GM21825 (cell line): ENCODE measurements around the gene CAMSAP1.

Experiments
- ATAC-seq: cut with Tn5 transposase; IDR thresholded peaks from one replicate; pipeline ENCODE4 v1.9.1; 2021; ENCODE audit warnings: mild to moderate bottlenecking, moderate library complexity; ENCODE audit not compliant: unreplicated experiment

Gene CAMSAP1

DNA sequence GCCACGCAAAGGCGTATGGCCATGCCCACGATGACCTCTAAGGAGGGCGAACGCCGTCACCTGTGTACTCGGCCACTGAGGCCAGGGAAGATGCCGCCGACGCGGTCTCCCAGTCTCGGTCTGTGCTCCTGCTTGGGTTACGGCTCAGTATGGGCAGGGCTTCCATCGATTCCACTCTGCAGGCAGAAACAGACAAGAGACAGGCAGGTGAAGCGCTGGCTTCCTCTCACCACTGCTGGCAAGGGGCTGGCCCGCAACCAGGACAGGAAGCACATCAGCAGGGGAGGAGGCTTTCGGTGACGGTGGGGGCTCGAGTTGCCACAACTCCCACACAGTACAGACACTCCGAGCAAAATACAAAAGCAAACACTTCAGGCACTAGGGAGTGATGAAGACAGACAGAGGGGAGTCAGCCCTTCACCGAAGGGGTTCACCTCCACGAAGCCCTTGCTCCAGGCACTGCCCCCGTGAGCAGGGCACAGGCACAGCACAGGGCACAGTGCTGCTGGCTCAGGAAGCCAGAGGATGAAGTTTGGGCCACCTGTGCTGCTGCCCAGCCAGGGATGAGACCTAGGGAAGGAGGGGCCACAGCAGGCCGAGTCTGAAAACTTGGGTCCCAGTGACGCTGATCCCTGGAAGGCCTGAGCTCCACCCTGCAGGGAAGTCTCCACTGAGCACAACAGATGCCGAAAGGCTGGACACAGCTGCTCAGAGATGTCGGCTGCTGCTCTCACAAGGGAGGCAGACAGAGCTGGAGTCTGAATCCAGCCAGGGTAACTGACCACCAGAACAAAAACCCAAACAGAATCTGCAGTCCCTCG lies 91.3 kb downstream of the CAMSAP1 start:
- ATAC-seq, result no peak

DNA sequence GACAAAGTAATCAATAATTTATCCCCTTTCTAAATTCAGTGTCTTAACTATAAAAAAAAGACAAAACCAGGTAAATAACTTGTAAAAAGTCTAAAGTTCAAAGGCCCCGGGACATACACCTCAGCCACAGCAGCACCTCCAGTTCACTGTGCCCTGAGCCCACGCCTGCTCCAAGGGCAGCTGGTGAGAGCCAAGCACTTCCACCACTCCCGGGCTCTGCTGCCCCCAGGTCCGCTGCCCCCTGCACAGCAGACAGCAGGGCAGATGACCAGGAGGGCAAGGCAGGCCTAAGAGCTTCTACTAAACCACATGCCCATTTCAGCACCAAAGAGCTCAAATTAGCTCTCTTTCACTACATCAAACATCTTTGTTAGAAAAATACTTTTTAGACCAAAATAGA lies 91.9 kb downstream of the CAMSAP1 start:
- ATAC-seq, result no peak

DNA sequence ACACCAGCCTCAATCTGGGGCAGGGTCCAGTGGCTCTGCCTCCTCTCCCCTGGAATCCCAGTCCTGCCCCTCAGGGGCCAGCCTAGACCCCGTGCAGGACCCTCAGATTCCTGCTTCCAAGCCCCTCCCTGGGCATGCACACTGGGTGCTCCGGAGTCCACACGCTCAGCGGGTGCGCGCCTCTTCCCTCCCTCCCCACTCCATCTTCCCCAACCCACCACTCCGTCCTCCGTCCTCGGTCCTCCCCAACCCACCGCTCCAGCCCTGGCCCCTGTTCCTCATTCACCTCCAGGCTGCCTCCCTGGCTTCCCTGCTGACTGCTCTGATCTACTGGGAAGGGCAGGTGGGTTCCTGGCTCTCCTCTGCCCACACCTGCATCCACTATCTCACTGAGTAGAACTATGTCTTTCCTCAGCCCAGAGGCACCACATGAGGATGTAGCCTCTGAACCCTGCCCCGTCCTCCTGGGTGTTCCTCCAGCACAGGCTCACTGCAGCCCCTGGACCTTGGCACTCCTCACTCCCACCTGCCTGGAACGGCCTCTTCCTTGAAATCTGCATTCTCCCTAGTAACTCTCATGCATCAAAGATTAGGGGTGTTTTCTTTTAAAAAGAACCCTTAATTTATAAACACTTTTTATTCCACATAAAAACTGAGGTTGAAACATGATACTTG lies 92.8 kb downstream of the CAMSAP1 start:
- no peak for ATAC-seq

- no peak for ATAC-seq
These were observed 93.6 kb downstream of the CAMSAP1 start for GRCh38 chr9:135813671-135814290.

GRCh38 chr9:135812961-135813360 lies 94.4 kb downstream of the CAMSAP1 start:
- no peak for ATAC-seq

DNA sequence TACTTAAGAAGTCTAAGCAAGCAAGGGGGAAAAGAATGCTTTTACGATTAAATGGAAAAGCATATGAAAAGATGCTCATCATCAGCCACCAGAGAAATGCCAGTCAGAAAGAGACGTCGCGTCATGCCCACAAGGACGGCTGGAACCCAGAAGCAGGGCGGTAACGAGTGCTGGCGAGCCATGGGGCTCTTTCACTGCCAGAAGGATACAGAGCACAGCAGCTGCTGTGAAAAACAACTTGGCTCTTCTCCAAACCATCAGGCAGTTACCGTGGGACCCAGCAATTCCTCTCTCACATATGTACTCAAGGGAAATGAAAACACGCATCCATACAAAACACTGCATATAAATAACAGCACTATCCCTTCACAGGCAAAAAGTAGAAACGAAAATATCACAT lies 95.5 kb downstream of the CAMSAP1 start:
- ATAC-seq, result no peak

- ATAC-seq, result no peak
These were observed 96.4 kb downstream of the CAMSAP1 start for GRCh38 chr9:135810806-135811575.

DNA sequence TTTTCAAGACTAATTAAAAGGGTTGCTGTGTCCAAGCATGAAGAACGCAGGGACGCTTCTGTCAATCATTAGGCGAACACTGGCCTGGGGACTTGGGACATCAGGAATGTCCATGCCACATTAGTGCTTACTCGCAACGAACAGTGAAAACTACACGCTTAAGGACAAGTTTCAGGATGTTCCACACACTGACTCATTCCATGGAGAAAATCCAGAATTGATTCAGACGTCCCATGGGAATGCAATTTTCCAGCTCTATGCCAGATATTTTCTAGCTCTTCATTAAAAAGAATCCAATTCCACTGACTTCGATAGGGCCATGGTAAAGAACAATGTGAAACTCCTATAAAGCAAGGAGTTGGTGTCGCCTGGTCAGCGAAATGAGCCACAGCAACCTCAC lies 98.2 kb downstream of the CAMSAP1 start:
- no peak for ATAC-seq

- ATAC-seq, result no peak
These were observed 101.8 kb downstream of the CAMSAP1 start for GRCh38 chr9:135805422-135806022.

GRCh38 chr9:135804581-135805421 lies 102.5 kb downstream of the CAMSAP1 start:
- no peak for ATAC-seq

- no peak for ATAC-seq
These were observed 103.9 kb downstream of the CAMSAP1 start for GRCh38 chr9:135803441-135803840.

DNA sequence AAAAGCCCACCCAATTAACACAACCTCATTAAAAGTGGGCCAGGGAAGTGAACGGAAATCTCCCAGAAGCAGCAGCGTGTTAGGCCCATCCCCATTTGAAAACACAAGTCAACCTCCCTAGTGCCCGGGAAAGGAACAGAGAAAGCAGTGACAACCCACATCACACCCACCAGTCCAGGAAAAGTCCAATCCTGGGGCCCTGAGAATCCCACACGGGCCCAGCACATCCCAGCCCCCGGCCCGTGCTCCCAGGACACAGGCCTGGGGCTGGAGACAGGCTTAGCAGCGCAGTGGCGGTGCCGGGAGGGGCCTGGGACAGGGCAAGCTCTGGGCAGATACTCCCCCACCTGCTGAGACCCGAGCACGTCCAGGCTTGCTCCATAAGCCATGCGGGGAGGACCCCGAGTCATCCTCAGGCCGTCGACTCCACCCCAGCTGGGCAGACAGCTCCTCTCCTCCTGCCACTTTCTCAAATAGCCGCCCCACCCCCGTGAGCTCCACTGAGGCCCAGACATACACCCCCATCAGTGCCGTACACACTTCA lies 104.4 kb downstream of the CAMSAP1 start:
- ATAC-seq, result no peak

DNA sequence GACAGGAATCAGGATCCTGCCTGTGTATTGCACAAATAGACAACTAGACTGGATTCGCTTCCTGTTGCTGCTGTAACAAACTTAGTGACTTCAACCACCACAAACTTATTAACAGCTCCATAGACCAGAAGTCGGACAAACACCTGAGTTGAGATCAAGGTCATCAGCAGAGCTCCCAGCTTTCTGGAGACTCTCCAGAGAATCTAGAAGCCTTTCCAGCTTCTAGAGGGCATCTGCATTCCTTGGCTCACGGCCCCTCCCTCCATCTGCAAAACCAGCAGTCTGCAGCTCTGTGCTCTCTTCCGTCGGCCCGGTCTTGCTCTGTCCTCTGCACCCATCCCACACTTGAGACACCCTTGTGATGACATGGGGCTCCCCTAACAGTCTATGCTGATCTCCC lies 106.3 kb downstream of the CAMSAP1 start:
- no peak for ATAC-seq

- ATAC-seq, result no peak
These were observed 108.1 kb downstream of the CAMSAP1 start for GRCh38 chr9:135799261-135799660.

DNA sequence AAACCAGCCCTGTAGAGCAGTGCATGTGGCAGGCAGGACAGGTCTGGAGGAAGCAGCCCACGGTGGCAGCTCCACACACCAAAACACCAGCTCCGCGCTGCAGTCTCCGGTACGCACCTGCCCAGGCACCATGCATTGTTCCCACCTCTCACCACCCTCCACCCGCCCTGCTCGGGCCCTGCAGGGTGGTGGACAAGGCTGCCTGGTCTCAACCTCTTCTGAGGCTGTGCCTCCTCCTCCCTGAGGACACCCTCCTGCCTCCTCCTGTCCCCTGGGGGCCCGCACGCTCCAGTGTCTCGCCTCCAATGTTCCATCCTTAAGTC lies 109.1 kb downstream of the CAMSAP1 start:
- ATAC-seq, result no peak

- ATAC-seq, result no peak
These were observed 109.7 kb downstream of the CAMSAP1 start for GRCh38 chr9:135797507-135798262.

DNA sequence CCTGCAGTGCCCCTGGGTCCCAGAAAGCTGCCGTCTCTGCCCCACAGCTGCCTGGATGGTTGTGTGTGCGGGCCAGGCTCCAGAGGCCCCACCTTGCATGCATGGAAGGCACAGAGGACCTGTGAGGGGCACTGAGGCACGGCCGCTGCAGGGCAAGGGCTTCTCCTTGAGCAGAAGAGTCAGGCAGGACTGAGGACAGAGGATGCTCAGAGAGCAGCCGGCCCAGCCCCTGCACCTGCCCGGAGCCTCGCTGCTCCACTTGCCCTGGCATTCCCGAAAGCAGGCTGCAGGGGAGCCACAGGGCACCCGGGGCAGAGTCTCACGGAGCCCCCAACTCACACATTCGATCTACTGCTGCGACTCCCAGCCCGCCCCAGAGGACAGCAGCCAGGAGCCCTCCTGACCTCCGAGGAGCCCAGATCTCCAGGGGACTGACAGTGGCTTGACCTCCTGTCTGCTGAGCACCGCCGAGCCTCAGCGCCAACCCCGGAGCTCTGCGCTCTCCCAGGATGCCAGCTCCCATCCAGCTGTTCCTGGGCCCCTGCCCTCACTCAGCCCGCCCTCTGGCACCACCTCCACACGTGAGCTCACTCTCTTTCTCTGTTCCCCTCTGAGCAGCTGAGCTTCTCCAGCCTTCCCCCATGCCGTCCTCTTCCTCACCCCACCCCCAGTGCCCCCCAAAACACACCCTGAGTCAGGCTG lies 110.4 kb downstream of the CAMSAP1 start:
- no peak for ATAC-seq

- no peak for ATAC-seq
These were observed 112.0 kb downstream of the CAMSAP1 start for GRCh38 chr9:135795391-135795790.
